Prostate gland (tissue), 2 donors: Measurements from ENCODE around the gene UNC119.

Source experiments
- CTCF ChIP-seq, 4 experiments: fragments of 200-600 bp in 2 of 4; fragments of 450-650 bp in 2 of 4; sonication (generic) in 2 of 4; IDR thresholded peaks; 1 replicate in 3 of 4; 2 replicates in 1 of 4; pipeline ENCODE4 v1.5.1; 2016 to 2019; ENCODE audit warnings: antibody characterized with exemption in 4 of 4, mild to moderate bottlenecking in 2 of 4, moderate library complexity in 2 of 4
- POLR2A ChIP-seq: fragments of 450-650 bp; IDR thresholded peaks from one replicate; pipeline ENCODE4 v1.6.1; 2016; ENCODE audit warnings: antibody characterized with exemption, mild to moderate bottlenecking
- POLR2AphosphoS5 ChIP-seq: sonication (generic); formaldehyde crosslinking; IDR thresholded peaks from one replicate; pipeline ENCODE4 v1.6.1; 2017; ENCODE audit warnings: antibody characterized with exemption

GRCh38 chr17:28506763-28507487, 45.5 kb downstream of the UNC119 start:
- TF ChIP-seq CTCF (IDR thresholded peaks at IDR 0.05): no peak
- no peak for TF ChIP-seq POLR2AphosphoS5
- no peak for TF ChIP-seq POLR2A
